ENCODE results near the gene EEF1B2. TPM values are rescaled to one million over a fixed set of nuclear protein-coding genes. Genes with fewer than 3 reads are reported as not detected.
A peak's percentile ranks its signal among the peaks of the same experiment; 100 is the strongest.
"Not testable (repeated sequence)": the region's sequence is repeated elsewhere in the genome, so short reads cannot be mapped to it uniquely, and the experiment has no call there.

EEF1B2 gene
- total RNA-seq, 1 experiment from 2014 or later = 611 TPM

GRCh38 chr2:206163251-206163880, 3.7 kb downstream of the EEF1B2 start (continued):
- TF ChIP-seq AFF4 (CRISPR knock-in tag; IDR thresholded peaks at IDR 0.05; ENCODE audit: borderline replicate concordance) (no peak), EMX1 (CRISPR knock-in tag; IDR thresholded peaks at IDR 0.05) (peak; percentile 39; the same call in 1 of the 2 replicates), PRRX2 (CRISPR knock-in tag; IDR thresholded peaks at IDR 0.05) (peak; percentile 75), ZBTB43 (CRISPR knock-in tag; IDR thresholded peaks at IDR 0.05) (no peak)

GRCh38 chr2:206164261-206164862, 4.7 kb downstream of the EEF1B2 start:
- peaks cover 24% of the 10 kb centered on the region for H3K9me3 Mint-ChIP-seq
- H3K27me3 Mint-ChIP-seq (ENCODE audit: low read depth) = no peaks in the 10 kb centered on the region
- TF ChIP-seq ZNF138 (CRISPR knock-in tag; conservative IDR thresholded peaks at IDR 0.05) (no peak), CTCF (IDR thresholded peaks at IDR 0.05) (peak; percentile 60; the same call in 1 of the 2 replicates)
- ChIA-PET POLR2A (no interaction called here), CTCF (interaction anchor here (0.6 to 1.0 kb wide), 4 partner anchors 56 to 160 kb away, joined by 3 to 6 read pairs (median 4); no protein-coding TSS in a partner anchor)
- H3K27ac Mint-ChIP-seq = 0 out of 2 replicates have a peak overlapping the region, but pooled peaks have one; percentile 65
- peaks cover 24% of the 10 kb centered on the region for H3K4me1 Mint-ChIP-seq
- H3K36me3 Mint-ChIP-seq = peaks cover 60% of the 10 kb centered on the region
- H3K4me3 Mint-ChIP-seq = no peak overlapping the region
- ATAC-seq (no peak), DNase-seq (ENCODE audit: low spot score) (peak; percentile 38)

GRCh38 chr2:206168230-206168629, 8.5 kb downstream of the EEF1B2 start:
- H3K27me3 Mint-ChIP-seq (ENCODE audit: low read depth); ATAC-seq; H3K27ac Mint-ChIP-seq; CTCF ChIA-PET; DNase-seq (ENCODE audit: low spot score); H3K4me3 Mint-ChIP-seq; POLR2A ChIA-PET; H3K4me1 Mint-ChIP-seq: not testable (repeated sequence)
- H3K36me3 Mint-ChIP-seq = peaks cover 42% of the 10 kb centered on the region
- peaks cover 37% of the 10 kb centered on the region for H3K9me3 Mint-ChIP-seq

- H3K4me1 Mint-ChIP-seq; H3K27ac Mint-ChIP-seq; H3K27me3 Mint-ChIP-seq (ENCODE audit: low read depth); CTCF ChIA-PET; ATAC-seq; H3K4me3 Mint-ChIP-seq; POLR2A ChIA-PET: not testable (repeated sequence)
- H3K9me3 Mint-ChIP-seq = peaks cover 37% of the 10 kb centered on the region
- H3K36me3 Mint-ChIP-seq = peaks cover 30% of the 10 kb centered on the region
- DNase-seq (ENCODE audit: low spot score) = peak; percentile 21
These were observed 12.1 kb downstream of the EEF1B2 start for GRCh38 chr2:206171624-206172397.

GRCh38 chr2:206173147-206173546, 13.5 kb downstream of the EEF1B2 start:
- no peak for TF ChIP-seq ZNF281 (CRISPR knock-in tag; IDR thresholded peaks at IDR 0.05)
- TF ChIP-seq MLX (CRISPR knock-in tag; IDR thresholded peaks at IDR 0.05) = no peak
- no peak for TF ChIP-seq MAX (CRISPR knock-in tag; IDR thresholded peaks at IDR 0.05)
- ATAC-seq (no peak), DNase-seq (ENCODE audit: low spot score) (no peak)
- Mint-ChIP-seq H3K4me3 (no peak overlapping the region), H3K36me3 (peaks cover 22% of the 10 kb centered on the region), H3K27me3 (ENCODE audit: low read depth) (no peaks in the 10 kb centered on the region), H3K9me3 (peaks cover 28% of the 10 kb centered on the region), H3K4me1 (no peaks in the 10 kb centered on the region), H3K27ac (no peak overlapping the region)
- POLR2A ChIA-PET = no interaction called here
- CTCF ChIA-PET = no interaction called here

All from WTC11 (cell line).